GM18519 (cell line): ENCODE measurements around the gene TRIM31.
A peak's percentile ranks its signal among the peaks of the same experiment; 100 is the strongest.
"Not testable (repeated sequence)": the region's sequence is repeated elsewhere in the genome, so short reads cannot be mapped to it uniquely, and the experiment has no call there.

Experiments
- ATAC-seq: cut with Tn5 transposase; IDR thresholded peaks from one replicate; pipeline ENCODE4 v1.9.1; 2021; ENCODE audit warnings: mild to moderate bottlenecking, moderate library complexity; ENCODE audit not compliant: unreplicated experiment, low FRiP score

The TRIM31 gene

GRCh38 chr6:30118691-30119090, 5.8 kb upstream of the TRIM31 start:
- ATAC-seq, result not testable (repeated sequence)

GRCh38 chr6:30116724-30117123, 3.8 kb upstream of the TRIM31 start:
- no peak for ATAC-seq

- no peak for ATAC-seq
Observed at GRCh38 chr6:30113841-30114240, 951 bp upstream of the TRIM31 start.

- ATAC-seq, result no peak
Observed at GRCh38 chr6:30112402-30112994, 392 bp downstream of the TRIM31 start.

- ATAC-seq, result no peak
Observed at GRCh38 chr6:30111266-30111856, 1.5 kb downstream of the TRIM31 start.

GRCh38 chr6:30104661-30105060, 8.2 kb downstream of the TRIM31 start:
- ATAC-seq, result no peak

GRCh38 chr6:30103872-30104179, 9.1 kb downstream of the TRIM31 start:
- ATAC-seq, result no peak

- peak; percentile 42 for ATAC-seq
Observed at GRCh38 chr6:30102970-30103871, 9.7 kb downstream of the TRIM31 start.

GRCh38 chr6:30102414-30102969, 10.4 kb downstream of the TRIM31 start:
- no peak for ATAC-seq

- no peak for ATAC-seq
Observed at GRCh38 chr6:30101444-30102413, 11.2 kb downstream of the TRIM31 start.

GRCh38 chr6:30100585-30101443, 12.1 kb downstream of the TRIM31 start:
- ATAC-seq, result no peak

GRCh38 chr6:30100154-30100553, 12.7 kb downstream of the TRIM31 start:
- no peak for ATAC-seq

GRCh38 chr6:30097902-30098768, 14.8 kb downstream of the TRIM31 start:
- no peak for ATAC-seq

- no peak for ATAC-seq
Observed at GRCh38 chr6:30096829-30097228, 16.1 kb downstream of the TRIM31 start.

GRCh38 chr6:30093951-30094661, 18.8 kb downstream of the TRIM31 start:
- no peak for ATAC-seq

GRCh38 chr6:30092852-30093543, 19.9 kb downstream of the TRIM31 start:
- no peak for ATAC-seq
